ENCODE data around the gene OR52B6.
"Not testable (repeated sequence)": the region's sequence is repeated elsewhere in the genome, so short reads cannot be mapped to it uniquely, and the experiment has no call there.

The OR52B6 gene

DNA sequence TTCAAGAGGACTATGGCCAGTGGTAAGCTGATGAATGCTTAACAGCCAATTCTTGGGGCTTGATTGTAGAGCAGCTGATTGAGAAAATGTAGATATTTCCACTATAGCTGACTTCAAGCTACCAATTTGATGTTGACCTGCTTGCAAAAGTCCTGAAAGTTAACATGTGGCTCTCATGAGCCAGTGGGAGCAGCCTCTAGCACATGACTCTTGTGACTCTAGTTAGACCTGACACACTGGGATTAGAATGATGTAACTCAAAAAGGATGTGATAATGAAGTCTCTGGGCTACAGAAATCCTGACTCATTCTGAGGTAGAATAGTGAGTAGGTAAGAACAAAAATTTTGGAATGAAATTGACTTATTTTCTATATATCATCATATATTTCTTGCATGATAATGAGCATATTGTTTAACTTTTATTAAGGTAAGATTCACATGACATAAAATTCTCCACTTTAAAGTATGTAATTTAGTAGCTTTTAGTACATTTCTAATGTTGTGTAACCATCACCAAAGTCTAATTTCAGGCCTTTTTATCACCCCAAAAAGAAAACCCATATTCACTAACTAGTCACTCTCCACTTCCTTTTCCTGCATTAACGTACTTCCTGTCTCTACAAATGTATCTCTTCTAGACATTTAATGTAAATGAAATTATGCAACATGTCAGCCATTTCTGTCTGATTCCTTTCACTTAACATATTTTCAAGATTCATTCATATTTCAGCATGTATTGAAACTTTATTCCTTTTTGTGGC lies 16.2 kb upstream of the OR52B6 start:
- DNase-seq (ENCODE audit: low read depth) = no peak
- TF ChIP-seq, protein P1, sequence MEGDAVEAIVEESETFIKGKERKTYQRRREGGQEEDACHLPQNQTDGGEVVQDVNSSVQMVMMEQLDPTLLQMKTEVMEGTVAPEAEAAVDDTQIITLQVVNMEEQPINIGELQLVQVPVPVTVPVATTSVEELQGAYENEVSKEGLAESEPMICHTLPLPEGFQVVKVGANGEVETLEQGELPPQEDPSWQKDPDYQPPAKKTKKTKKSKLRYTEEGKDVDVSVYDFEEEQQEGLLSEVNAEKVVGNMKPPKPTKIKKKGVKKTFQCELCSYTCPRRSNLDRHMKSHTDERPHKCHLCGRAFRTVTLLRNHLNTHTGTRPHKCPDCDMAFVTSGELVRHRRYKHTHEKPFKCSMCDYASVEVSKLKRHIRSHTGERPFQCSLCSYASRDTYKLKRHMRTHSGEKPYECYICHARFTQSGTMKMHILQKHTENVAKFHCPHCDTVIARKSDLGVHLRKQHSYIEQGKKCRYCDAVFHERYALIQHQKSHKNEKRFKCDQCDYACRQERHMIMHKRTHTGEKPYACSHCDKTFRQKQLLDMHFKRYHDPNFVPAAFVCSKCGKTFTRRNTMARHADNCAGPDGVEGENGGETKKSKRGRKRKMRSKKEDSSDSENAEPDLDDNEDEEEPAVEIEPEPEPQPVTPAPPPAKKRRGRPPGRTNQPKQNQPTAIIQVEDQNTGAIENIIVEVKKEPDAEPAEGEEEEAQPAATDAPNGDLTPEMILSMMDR (IDR thresholded peaks at IDR 0.05; ENCODE audit: control insufficient read depth, insufficient read depth, low read depth, low read length, missing control alignments) = no peak
- H3K4me3 ChIP-seq (ENCODE audit: control insufficient read depth, low read depth, low read length) = no peak overlapping the region

DNA sequence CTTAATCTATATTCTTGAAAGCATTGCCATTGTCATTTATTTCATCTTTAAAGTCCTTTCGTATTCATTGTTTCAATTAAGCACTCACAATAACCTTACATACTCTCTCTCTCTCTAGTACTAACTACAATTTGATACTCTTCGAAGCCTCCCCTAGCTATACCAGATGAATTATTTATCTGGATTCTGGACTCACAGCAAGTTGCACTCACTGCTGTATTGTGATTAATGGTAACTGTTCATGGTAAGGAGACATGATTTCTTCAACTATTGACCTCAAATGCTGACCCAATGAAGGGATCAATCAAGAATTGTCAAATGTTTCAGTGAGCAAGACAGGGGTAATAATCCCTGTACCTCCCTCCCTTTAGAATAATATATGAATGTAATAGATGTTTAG lies 6.0 kb upstream of the OR52B6 start:
- no peak overlapping the region for H3K4me3 ChIP-seq (ENCODE audit: control insufficient read depth, low read depth, low read length)
- no peak for DNase-seq (ENCODE audit: low read depth)
- TF ChIP-seq, protein P1 (IDR thresholded peaks at IDR 0.05; ENCODE audit: control insufficient read depth, insufficient read depth, low read depth, low read length, missing control alignments) = no peak

DNA sequence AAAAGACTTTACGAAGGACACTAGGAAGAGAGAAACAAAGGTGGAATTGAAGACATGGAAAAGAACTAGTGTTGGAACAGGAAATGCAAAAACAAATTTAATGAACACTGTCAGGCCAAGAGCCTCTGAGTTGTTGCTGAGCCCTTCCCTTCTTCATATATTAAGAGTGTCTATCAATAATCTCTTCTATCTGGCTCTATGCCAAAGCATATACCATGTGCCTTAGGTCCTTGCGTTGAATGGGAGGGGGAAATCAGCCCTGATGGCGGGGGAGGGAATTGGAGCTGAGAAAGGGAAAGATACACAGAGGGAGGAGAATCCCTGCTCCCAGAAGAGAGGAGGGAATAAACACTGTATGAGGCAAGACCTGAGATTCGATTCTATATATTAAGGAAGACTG lies 5.5 kb upstream of the OR52B6 start:
- no peak overlapping the region for H3K4me3 ChIP-seq (ENCODE audit: control insufficient read depth, low read depth, low read length)
- TF ChIP-seq, protein P1 (IDR thresholded peaks at IDR 0.05; ENCODE audit: control insufficient read depth, insufficient read depth, low read depth, low read length, missing control alignments) = no peak
- no peak for DNase-seq (ENCODE audit: low read depth)

DNA sequence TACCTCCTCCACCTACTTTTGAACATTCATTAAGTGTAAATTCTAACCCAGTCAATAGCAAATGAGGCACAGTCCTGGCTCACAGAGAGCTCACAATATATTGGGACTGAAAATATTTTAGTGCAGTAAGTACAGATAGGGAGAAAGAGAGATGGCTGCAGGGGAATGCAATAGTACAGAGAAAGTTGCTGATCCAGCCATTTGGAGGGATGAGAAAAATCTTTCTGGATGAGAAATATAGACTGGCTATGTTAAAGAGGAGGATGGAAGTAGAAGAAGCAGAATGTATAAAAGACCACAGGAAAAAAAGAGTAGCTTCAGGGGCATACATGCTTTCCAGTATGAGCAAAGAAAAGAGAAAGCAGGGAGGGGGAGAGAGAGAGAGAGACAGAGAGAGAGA lies 3.6 kb upstream of the OR52B6 start:
- H3K4me3 ChIP-seq (ENCODE audit: control insufficient read depth, low read depth, low read length) = no peak overlapping the region
- TF ChIP-seq, protein P1 (IDR thresholded peaks at IDR 0.05; ENCODE audit: control insufficient read depth, insufficient read depth, low read depth, low read length, missing control alignments) = no peak
- DNase-seq (ENCODE audit: low read depth) = no peak

DNA sequence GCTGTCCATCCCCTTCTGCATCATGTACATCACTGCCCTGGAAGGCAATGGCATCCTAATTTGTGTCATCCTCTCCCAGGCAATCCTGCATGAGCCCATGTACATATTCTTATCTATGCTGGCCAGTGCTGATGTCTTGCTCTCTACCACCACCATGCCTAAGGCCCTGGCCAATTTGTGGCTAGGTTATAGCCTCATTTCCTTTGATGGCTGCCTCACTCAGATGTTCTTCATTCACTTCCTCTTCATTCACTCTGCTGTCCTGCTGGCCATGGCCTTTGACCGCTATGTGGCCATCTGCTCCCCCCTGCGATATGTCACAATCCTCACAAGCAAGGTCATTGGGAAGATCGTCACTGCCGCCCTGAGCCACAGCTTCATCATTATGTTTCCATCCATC lies 337 bp downstream of the OR52B6 start:
- no peak for DNase-seq (ENCODE audit: low read depth)
- TF ChIP-seq, protein P1 (IDR thresholded peaks at IDR 0.05; ENCODE audit: control insufficient read depth, insufficient read depth, low read depth, low read length, missing control alignments) = no peak
- no peak overlapping the region for H3K4me3 ChIP-seq (ENCODE audit: control insufficient read depth, low read depth, low read length)

DNA sequence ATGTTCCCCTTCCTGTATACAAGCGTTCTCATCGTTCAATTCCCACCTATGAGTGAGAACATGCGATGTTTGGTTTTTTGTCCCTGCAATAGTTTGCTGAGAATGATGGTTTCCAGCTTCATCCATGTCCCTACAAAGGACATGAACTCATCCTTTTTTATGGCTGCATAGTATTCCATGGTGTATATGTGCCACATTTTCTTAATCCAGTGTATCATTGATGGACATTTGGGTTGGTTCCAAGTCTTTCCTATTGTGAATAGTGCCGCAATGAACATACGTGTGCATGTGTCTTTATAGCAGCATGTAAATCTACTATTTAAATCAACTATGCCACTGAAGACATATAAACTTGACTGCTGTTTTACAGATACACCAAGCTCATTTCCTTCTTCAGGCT lies 3.8 kb downstream of the OR52B6 start:
- not testable (repeated sequence) for H3K4me3 ChIP-seq (ENCODE audit: control insufficient read depth, low read depth, low read length); DNase-seq (ENCODE audit: low read depth)

DNA sequence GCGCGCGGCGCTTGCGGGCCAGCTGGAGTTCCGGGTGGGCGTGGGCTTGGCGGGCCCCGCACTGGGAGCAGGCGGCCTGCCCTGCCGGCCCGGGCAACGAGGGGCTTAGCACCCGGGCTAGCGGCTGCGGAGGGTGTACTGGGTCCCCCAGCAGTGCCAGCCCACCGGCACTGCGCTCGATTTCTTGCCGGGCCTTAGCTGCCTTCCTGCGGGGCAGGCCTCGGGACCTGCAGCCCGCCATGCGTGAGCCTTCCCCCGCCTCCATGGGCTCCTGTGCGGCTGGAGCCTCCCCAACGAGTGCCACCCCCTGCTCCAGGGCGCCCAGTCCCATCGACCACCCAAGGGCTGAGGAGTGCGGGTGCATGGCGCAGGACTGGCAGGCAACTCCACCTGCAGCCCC lies 9.2 kb downstream of the OR52B6 start:
- H3K4me3 ChIP-seq (ENCODE audit: control insufficient read depth, low read depth, low read length); DNase-seq (ENCODE audit: low read depth): not testable (repeated sequence)

DNA sequence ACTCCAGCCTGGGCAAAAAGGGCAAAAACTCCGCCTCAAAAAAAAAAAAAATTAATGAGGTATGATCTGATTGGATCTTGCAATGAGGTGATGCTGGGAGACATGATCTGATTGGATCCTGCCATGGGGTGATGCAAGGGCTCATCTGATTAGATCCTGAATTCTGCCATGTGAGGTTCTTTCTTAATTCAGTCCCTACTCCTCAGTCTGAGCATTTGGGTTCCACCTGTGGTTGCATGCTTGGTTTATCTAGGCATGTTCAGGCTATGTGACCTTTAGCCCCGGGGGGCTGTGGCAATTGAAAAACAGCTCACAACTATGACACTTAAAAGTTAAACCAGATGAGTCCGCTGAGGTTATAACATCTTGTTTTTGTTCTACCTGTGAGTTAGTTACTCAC lies 10.9 kb downstream of the OR52B6 start:
- TF ChIP-seq, protein P1 (IDR thresholded peaks at IDR 0.05; ENCODE audit: control insufficient read depth, insufficient read depth, low read depth, low read length, missing control alignments) = no peak
- no peak for DNase-seq (ENCODE audit: low read depth)
- H3K4me3 ChIP-seq (ENCODE audit: control insufficient read depth, low read depth, low read length) = no peak overlapping the region

Data from AG09309 (cell line).